ENCODE measurements around the gene PLXNA1.

The PLXNA1 gene

DNA sequence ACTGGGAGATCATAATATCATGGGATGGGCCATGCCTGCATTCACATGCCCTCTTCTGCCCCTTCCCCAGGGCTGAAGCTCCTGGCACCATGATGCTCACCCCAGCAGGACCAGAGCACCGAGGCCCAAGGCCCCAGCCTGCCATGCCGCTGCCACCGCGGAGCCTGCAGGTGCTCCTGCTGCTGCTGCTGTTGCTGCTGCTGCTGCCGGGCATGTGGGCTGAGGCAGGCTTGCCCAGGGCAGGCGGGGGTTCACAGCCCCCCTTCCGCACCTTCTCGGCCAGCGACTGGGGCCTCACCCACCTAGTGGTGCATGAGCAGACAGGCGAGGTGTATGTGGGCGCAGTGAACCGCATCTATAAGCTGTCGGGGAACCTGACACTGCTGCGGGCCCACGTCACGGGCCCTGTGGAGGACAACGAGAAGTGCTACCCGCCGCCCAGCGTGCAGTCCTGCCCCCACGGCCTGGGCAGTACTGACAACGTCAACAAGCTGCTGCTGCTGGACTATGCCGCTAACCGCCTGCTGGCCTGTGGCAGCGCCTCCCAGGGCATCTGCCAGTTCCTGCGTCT lies 5.6 kb downstream of the PLXNA1 start:
- DNase-seq, result no peak

DNA sequence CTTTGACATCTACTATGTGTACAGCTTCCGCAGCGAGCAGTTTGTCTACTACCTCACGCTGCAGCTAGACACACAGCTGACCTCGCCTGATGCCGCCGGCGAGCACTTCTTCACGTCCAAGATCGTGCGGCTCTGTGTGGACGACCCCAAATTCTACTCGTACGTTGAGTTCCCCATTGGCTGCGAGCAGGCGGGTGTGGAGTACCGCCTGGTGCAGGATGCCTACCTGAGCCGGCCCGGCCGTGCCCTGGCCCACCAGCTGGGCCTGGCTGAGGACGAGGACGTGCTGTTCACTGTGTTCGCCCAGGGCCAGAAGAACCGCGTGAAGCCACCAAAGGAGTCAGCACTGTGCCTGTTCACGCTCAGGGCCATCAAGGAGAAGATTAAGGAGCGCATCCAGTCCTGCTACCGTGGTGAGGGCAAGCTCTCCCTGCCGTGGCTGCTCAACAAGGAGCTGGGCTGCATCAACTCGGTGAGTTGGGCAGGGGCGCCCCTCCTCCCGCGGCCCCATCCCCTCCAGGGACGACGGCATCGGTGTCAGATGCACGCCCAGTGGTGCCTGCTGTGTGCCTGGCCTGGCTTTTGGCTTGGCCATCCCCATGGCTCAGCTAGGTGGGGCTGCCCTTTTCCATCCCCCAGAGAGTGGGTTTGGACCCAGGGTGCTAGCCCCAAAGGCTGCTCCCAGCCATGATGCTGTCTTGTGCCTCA lies 6.6 kb downstream of the PLXNA1 start:
- no peak for DNase-seq

DNA sequence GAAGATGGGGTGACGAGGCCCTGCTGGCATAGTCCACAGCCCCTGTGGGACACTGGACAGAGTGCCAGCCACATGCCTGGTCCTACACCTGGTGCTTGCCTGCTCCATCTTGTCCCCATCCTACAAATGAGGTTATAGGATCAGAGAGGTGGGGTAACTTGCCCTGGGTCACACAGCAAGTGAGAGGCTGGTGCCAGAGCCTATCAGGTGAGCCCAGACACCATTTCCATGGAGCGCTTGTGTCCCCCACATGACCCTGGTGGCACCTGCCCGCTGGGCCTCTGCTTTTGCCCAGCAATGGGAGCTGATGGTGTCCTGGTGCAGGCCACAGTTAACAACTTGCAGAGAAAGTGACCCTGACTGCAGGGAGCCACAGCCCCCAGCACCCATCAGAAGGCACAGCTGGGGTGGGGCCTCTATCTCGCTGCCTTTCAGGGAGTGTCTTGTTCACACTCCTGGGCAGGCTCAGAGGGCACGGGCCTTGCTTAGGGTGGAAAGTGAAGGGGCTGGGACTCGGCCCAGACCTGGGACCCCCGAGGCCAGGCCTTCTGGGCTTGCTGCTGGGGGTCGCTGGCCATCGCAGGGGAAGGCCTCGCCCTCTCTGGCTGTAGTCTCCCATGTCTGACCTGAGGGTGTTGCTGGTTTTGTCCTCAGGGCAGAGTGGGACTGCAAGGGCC lies 7.2 kb downstream of the PLXNA1 start:
- no peak for DNase-seq

DNA sequence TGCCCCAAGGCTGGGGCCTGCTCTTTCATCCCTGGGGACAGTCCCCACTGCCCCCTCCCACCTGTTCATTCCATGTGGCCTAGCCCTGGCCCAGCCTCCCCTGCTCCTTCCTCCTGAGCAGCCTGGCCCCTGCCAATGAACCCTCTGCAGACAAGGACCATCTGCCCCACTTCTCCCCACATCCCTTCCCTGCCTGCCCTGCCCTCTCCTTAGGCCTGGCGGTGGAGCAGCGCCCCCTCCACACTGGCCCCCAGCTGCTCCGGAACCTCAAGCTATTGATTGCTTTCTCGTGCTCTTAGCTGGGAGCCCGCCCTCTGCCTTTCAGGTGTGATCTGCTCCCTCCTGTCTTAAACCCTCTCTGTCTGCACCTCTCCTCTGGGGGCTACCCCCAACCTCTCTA lies 8.0 kb downstream of the PLXNA1 start:
- DNase-seq, result no peak

DNA sequence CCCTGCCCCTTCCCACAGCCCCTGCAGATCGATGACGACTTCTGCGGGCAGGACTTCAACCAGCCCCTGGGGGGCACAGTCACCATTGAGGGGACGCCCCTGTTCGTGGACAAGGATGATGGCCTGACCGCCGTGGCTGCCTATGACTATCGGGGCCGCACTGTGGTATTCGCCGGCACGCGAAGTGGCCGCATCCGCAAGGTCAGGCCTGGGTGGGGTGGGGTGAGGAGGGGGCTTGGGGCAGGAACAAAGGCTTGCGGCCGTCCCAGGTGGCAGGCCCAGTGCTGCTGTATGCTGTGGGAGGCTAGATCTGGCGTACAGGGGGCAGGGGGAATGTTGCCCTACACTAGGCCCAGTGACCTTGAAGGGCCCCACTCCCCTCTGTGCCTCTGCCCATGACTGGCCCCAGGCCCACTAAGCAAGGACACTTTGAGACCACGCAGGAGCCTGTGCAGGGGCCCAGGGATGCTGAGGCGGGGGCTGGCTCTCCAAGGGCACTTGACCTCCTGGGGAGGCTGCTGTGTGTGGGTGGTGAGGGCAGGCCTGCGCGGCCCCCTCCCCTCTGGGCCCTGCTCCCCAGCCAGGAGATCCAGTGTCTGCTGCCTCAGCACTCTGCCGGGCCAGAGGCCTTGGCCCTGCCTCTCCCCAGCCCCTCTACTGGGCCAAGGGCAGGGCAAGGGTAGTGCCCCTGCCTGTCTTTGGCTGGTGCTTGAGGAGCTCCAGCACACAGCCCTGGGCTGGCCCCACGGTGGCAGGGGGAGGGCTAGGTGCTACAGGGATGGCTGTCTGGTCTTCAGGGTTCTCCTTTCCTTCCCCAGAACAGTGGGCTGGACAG lies 8.7 kb downstream of the PLXNA1 start:
- DNase-seq, result no peak

DNA sequence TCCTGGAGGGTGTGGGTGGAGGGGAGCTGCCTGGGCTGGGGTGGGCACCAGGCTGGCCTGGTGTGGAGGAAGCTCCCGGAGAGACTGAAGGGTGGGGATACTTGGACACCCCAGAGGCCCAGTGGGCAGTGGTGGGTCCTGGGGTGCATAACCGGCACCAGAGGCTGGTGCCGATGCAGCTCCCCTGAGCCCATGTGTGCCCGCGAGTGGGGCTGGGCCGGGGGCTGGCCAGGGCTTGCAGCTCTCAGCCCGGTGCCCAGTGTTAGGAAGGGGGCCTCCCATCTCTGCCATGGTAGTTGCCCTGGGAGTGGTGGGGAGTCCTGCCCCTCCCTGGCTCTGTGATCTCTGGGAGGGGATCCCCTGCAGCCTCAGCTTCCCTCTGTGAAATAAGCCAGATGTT lies 9.3 kb downstream of the PLXNA1 start:
- no peak for DNase-seq

DNA sequence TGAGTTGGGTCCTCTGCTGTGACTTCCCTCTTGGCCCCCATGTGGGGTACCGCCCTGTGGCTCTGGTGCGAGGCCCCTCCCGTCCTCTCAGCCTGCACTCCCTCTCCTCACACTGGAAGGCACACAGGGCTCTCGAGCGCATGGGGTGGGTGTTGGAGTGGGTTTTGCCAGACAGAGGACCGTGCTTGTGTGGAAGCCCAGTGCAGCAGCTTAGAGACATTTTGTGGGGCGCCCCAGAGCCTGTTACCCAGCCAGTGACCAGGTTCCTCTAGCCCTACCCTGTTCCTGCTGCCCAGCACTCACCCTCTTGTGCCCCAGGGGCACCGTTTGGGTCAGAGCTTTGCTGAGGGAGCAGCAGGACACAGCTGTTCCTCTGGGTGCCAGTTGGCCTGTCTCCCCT lies 9.9 kb downstream of the PLXNA1 start:
- no peak for DNase-seq

DNA sequence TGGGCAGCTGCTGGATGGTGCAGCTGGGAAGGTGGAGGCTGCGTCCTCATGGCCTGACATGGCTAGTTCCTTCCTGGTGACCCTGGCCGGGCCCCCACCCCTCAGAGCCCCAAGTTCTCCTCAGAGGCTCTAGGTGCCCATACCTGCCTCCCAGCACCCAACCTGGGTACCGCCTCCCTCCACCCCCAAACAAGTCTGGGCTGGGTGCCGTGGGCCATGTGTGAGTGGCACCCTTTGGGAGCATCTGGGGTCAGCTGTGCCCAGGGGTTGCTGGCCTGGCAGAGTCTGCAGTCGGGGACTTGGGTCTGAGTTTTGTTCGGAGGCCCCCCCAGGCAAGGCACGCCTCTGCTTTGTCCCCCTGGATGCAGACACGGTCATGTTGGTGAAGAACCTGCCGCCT lies 10.5 kb downstream of the PLXNA1 start:
- DNase-seq, result no peak

DNA sequence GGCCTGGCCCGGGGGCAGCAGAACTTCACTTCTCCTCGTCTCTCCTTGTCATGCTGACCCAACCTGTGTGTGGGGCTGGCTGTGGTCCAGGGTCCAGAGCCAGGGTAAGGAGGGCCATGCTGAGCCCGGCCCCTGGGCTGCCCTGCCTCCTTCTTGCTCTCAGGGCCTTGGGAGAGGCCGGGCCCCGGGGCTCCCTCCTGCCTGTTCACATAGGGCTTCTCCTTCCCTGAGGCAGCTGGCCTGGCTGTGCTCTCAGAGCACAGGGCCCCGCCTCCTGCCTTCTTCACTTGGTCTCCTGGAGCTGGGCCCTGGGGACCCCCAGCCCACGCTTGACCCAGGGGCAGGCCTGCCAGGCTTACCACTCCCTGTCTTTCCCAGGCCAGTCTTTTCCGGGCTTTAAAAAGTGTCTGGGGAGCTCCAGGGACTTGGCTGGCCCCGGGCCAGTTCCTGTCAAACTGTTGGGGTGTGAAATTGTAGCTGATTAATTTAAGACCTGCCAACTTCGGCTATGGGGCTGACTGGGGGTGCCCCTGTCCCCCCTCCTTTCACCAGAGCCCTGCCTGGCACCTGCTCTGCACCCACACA lies 11.8 kb downstream of the PLXNA1 start:
- no peak for DNase-seq

DNA sequence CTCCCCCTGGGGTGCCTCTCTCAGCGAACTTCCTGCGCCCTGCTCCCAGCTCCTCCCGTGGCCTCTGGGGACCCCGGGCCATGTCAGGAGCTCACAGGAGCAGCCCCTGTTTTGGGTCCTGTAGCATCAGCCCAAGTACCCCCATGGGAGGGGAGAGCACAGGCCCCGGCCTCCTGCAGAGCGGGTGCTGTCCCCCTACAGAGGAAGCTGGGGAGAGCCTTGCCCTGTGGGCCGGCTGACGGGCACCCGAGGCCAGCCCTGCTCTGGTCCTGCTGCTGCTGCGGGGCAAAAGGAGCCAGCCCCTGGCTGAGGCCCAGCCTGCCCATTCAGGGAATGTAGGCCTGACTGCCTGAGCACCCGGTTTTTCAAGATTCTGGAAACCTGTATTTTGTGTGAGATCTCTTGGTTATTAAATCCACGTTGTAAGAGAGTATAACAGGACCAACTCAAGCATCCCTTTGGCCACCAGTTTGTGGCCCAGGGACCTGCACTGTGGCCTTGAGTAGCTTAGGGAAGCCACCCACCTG lies 12.4 kb downstream of the PLXNA1 start:
- DNase-seq, result no peak

DNA sequence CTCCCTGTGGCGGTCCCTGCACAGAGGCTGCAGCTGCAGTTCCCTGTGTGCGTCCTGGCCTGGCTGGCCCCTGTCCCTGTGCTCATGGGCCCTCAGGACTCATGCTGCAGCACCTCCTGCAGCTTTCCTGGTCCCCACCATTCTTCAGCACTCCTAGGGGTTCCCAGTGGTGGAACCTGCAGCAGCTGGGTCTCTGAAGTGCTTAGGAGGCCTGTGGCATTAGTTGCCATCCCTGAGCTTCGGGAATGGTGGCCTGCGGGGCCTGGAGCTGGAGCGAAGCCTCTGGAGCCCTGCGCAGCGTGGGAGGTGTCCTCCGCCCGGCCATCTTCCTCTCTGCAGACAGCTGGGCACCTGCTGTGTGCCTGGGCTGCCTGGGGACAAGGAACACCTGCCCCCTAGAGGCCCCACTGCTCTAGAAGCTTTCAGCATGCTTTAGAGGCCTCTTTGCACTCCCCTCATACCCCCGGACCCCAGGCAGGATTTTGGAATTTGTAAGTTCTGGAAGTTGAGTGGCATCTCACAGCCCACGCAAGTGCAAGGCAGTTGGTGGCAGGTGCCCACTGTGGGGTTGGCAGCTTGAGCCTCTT lies 13.1 kb downstream of the PLXNA1 start:
- DNase-seq, result no peak

DNA sequence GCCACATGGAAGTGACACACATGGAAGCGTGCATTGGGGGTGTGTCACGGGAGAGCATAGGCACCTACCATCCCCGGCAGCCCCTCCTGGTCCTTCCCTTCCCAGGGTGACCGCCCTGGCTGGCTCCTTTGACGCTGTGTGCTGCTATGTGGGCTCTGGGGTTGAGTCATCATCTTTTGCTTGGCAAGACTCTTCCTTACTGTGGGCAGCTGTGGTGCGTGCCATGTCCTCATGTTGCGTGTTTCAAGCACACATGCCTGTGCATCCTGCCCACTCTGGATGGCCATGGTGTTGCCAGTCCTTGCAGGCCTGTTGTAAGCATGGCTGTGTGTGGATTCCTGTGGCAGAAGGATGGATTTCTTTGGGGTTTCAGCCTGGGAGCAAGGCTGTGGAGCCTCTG lies 14.0 kb downstream of the PLXNA1 start:
- DNase-seq, result no peak

DNA sequence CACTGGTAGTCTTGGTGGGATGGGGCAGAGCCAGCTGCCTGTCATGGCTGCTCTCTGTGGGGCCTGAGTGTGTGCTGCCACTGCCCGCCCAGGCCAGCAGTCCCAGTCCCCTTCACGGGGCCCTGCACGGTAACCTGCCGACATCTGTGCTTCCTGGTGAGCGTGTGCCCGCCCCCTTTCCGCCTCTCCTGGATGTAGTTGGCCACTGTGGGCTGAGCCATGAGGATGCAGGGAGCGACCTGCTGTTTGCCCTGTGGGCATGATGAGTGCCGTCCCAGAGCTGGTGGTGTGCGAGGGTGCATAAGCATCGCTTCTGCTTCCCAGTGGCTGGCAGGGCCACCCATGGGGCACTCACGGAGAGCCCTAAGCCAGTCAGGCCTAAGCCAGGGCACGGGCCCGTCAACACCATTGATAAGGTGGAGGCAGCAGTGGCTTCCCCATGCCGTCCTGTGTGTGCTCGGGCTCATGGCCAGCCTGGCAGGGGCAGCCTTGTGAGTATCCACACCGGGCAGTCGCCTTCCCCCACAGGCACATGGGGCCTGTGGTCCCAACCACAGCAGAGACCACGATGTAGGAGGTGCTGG lies 14.6 kb downstream of the PLXNA1 start:
- DNase-seq, result no peak

DNA sequence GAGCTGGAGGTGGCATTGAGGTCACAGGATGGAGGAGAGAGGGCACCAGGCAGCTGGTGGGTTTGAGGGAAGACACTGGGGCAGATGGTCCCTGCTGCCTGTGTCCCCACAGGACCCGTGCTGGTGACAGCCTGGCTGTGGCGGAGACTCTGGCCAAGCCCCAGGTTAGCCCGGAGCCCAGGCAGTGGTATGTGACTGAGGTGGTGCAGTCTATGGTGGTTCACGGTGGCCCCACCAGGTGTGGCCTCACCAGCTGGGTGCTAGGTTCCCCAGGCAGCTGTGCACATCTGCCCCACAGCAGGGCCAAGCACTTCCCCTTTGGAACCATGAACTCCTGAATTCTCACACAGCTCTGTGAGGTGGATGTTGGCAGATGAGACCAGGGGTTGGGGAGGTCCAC lies 15.4 kb downstream of the PLXNA1 start:
- no peak for DNase-seq

DNA sequence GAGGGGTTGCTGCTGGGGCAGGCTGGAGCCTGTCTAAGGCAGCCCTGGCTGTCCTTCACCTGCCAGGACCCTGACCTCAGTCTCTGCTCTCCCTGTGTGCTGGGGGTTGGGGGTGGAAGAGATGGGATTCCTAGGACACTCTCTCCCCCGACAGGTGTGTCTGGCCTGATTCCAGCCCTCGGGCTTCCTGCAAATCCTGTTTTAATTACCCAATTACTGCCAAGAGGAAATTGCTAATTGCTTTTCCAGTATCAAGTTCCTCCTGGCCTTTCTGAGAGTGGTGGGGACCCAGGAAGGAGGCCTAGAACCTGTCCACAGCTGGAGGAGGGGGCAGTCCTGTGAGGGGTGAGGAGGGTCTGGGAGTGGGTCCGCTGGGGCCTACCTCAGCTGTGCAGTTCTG lies 15.8 kb downstream of the PLXNA1 start:
- no peak for DNase-seq

DNA sequence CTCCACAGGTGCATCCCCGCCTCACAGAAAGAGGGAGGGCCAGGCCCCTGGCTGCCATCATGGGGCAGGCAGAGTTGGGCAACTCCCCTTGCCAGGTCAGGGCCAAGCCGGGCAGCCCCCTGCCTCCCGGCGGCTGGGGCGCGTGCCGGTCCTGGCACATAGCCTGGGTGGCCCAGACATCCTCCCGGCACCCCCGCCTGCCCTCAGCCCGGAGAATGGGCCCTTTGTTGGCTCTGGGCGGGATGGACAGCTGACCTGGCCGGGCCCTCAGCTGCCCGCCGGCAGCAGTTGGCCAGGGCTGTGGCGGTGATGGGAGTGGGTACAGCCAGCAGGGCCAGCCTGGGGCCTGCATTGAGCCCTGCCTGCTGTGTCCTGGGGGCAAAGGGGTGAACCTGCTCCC lies 16.5 kb downstream of the PLXNA1 start:
- no peak for DNase-seq

DNA sequence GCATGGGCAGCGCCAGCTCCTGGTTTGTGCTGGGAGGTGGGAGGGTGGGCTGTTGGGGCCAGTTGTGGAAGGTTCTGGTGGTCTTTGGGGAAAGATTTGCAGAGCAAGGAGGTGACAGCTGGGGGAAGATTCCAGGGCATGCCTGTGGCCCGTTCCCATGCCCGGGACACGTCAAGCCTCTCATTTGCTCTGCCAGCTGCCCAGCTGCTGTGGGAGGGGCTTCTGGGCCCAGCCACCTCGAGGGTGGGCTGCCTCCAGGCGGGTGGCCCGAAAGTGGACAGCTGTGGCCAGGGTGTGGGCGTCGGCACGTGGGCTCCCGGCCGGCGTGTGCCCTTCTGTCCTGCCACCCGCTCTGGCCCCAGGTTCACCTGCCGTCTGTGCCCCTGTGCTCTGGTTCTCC lies 17.2 kb downstream of the PLXNA1 start:
- DNase-seq, result no peak

DNA sequence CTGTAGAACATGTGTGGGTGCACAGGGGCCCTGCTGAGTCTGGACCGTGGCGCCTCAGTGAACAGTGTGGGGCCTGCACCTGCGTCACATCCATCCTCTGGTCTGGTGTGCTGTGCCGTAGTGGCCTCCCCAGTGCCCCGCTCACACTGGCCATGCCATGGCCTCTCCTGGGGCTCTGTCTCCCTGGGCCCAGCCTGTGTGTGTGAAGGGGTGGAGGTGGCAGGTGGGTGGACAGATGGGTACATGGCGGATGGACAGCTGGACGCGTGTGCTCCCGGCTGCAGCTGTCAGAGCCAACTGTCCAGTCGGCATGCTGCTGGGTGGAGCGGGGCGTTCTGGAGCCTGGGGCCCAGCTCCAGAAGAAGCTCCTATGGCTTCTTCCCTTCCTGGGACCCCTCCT lies 17.8 kb downstream of the PLXNA1 start:
- no peak for DNase-seq

DNA sequence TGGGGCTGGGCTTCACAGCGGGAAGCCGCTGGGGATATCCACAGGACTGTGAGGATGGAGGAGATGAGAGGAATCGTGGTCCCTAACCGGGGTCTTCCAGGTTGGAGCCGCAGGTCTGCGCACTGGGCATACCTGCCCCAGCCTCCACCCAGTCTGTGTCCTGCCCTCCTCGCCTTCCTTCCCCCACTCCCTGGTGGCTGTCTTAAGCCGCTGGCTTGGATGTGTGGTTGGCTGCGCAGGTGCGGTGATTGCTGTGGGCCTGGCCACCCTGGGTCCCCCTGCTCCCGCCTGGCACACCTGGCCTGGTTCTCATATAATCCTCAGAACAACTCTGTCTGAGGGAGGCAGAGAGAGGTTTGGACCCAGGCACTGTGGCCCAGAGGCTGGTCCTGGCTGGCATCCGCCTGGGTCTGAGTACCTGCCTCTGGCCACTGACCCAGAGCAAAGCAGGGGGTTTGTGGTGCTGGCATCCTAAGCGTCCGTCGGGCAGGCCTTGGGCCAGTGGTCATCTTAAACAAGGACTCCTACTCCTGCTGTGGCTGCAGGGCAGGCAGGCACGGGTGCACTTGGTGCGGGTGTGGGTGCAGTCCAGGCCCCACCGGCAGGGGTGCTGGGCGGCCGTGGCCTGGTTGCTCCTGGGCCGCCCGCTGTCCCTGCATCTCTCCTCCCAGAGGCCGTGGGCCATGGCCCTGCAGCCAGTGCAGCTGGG lies 18.7 kb downstream of the PLXNA1 start:
- DNase-seq, result no peak

DNA sequence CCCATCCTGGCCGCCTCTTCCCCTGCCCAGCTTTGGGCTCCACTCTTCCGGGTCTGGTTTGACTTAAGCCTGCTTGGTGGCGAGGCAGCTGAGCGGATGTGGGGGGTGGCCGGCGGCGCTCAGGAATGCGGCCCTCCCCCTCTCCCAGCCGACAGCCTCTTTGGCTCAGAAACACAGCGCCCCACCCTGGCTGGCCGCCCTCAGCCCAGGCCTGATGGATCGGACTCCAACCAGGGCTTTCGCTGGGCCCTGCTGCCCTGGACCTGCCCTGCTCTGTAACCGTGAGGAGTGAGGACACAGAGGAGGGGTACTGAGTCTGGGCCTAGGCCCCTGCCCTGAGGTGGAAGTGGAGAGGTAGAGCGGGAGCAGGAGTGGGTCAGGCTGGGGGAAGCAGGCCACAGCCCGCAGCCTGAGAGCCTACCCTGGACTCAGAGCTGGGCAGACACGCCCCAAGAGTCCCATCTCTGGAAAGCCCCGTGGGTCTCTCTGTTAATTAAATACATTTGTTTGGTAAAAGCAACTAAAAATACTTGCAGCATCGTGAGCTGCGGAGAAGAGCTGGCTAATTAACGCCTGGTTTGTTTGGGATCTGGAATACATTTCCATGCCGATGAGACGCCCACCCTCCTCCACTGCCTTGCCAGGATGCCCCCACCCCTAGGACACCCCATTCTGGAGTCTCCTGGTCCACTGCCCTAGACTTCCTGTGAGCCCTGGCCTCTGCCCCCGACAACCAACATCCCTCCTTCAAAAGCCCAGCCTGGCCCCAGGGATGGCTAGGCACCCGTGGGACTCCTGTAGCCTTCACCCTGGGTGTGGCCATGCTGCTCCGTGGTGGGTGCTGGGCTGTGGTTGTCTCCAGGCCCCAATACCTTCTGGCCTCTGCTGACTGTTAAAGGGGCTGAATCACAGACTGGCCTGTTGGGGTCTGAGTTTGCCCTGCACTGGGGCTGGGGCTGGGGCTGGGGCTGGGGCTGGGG lies 19.6 kb downstream of the PLXNA1 start:
- DNase-seq, result no peak

All from inflammatory macrophage treated with lipopolysaccharide for 4 hours (primary cell).